GM12801 (cell line): ENCODE measurements around the gene KIAA0753.

Source experiments
- CTCF ChIP-seq: IDR thresholded peaks from one replicate; pipeline ENCODE4 v1.5.1; 2011; ENCODE audit warnings: control low read depth; ENCODE audit not compliant: insufficient read length; ENCODE audit errors: extremely low read depth

The KIAA0753 gene

DNA sequence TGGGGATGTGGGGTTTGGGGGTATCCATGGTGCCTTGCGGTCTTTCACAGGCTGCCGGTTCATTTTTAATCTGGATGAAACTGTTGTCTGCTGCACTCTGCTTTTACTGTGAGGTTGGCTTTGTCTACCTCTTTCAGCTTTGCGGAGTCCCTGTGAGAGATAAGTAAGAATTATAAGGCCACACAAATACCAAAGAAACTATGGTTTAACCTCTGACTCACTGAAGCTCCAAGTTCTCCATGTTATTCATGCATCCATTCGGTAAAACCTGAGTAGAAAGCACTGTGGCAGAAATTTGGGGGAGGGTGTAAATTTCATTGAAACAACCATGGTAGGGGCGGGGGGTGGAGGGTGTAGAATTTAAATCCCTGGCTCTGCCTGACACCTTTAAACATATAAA, 30.5 kb downstream of the KIAA0753 start:
- no peak for TF ChIP-seq CTCF

DNA sequence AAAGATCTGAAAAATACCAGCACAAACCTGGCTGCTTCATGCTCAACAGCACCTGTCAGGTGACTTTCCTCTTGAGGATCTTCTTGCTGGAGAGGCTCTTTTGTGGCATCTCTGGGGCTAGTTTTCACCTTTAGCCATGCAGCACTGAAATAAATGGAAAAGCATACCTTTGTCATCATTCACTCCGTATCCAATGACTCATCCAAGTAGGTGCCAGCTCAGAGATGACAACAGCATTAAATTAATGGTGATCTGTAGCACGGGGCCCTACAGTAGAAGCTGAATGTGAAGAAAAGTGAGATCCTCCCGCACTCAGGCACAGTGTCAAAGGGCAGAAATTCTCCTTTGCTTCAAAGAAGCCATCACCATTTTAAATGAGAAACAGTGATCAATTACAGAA, 32.2 kb downstream of the KIAA0753 start:
- TF ChIP-seq CTCF: no peak

DNA sequence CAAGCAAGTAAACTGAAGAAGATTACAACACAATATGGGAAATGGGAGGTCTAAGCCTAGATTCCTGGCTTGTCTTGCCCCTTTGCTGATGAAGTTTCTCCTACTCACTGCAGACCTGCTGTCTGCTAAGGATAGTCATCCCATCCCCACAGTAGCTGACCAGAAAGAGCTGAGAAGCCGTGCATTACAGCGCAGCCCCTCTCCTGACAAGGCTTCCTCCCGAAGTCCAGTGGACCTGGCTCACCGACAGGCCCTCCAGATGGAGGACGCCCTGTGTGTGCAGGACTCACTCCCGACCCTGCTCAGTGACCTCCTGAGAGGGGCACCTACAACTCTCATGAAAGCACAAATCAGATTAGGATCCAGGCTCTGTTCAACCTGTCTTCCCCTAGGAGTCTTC, 35.4 kb downstream of the KIAA0753 start:
- no peak for TF ChIP-seq CTCF

DNA sequence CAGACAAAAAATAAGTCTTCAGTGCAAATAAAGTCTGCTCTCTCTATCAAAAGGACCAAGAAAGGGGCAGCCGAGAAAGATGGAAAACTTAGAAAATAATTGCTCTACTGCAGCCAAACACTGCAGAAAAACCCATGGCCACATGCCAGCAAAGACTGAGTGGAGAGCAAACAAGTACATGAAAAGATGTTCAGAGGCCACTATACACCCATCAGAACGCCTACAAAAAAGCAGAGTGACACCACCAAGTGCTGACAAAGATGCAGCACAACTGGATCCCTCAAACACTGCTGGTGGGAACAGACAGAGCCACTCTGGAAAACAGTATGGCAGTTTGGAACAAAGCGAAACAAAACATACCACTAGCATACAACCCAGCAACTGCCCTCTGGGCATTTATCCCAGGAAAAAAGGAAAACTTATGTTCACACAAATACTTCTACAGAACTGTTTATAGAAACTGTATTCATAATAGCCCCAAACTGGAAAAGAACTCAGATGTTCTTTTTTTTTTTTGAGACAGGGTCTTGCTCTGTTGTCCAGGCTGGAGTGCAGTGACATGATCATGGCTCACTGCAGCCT, 36.7 kb downstream of the KIAA0753 start:
- no peak for TF ChIP-seq CTCF

DNA sequence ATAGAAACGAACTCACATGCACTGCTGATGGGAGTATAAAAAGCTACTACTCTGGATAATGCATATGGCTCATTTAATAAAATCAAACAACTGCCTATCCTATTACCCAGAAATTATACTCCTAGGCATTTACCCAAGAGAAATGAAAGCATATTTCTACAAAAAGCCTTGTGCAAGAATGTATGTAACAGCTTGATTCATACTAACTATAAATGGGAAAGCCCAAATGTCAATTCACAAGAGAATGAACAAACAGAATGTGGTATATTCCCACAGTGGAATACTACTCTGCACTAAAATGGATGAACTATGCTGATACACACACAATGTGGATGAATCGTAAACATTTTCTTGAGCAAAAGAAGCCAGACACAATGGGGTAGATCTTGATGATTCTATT, 38.4 kb downstream of the KIAA0753 start:
- no peak for TF ChIP-seq CTCF

DNA sequence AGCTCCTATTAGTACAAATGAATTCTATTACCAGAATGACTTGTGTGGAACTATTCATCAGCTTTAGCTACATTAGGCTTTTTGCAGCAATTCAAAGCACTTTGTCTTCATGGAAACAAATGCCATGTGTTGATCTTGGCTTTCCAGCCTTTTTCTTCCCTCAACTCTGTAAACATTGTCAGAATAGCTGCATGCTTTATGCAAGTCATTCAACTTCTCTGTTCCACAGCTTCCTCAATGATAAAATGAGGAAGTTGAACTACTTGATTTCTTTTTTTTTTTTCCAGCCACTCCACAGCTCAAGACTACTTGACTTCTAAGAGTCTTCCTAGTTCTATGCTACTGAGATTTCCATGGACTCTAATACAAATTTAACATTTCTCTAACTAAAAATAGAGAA, 41.1 kb downstream of the KIAA0753 start:
- no peak for TF ChIP-seq CTCF

GRCh38 chr17:6597727-6598126, 42.8 kb downstream of the KIAA0753 start:
- TF ChIP-seq CTCF: no peak

GRCh38 chr17:6596941-6597340, 43.6 kb downstream of the KIAA0753 start:
- no peak for TF ChIP-seq CTCF
